Measurements from ENCODE around the gene KCTD16. TPM values are rescaled to one million over a fixed set of nuclear protein-coding genes. Genes with fewer than 3 reads are reported as not detected.

KCTD16 gene
- polyA plus RNA-seq, 1 donor: 2.6 TPM

DNA sequence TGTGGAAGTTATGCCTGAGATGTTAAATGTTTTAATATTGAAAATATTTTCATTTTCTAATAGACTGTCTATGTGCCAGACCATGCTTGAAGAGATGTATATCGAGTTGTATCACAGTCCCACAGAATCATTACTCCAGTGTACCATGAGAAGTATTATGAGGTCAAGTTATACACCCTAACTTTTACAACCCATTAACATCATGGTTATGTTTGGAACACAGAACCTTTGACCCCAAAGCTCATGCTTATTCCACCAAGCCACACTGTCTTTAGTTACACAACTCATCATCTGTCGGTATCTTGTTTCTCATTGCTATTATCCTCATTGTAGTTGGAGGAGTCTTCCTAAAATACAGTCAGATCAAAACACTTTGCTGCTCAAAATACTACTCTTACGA is 248.0 kb downstream of the KCTD16 start:
- Histone ChIP-seq H3K9me3 (ENCODE audit: control insufficient read depth, low read depth, low read length) (no peaks in the 10 kb centered on the region), H3K27me3 (ENCODE audit: control insufficient read depth, insufficient read depth, low read length) (no peaks in the 10 kb centered on the region), H3K4me1 (ENCODE audit: control insufficient read depth, insufficient read depth, low read length) (no peaks in the 10 kb centered on the region), H3K36me3 (ENCODE audit: control insufficient read depth, insufficient read depth, low read length) (no peaks in the 10 kb centered on the region), H3K4me3 (ENCODE audit: low read length) (no peak overlapping the region), H3K27ac (ENCODE audit: low read length) (no peak overlapping the region)
- 65% methylated on average over 2 of the region's 3 CpGs for WGBS (ENCODE audit: insufficient coverage, low lambda C conversion rate)
- peak in 1 of 2 donors; percentile 23 for DNase-seq

DNA sequence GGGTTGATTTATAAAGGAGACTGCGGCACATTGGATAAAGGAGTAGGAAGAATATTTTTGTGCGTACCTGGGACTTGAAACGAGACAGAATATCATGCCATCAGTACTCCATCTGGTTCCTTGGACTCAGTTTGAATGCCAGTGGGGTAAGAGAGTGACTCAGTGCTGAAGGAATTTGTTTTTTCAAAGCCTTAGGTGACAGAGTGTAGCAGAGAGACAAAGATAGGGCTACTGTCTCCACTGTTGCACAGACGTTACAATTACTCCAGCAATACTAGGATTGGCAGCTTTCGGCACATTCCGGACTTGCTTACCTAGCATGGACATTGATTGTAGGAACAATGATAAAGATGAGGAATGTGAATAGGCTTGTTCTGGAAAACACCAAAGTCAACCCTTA is 250.7 kb downstream of the KCTD16 start:
- Histone ChIP-seq H3K27ac (ENCODE audit: low read length) (no peak overlapping the region), H3K27me3 (ENCODE audit: control insufficient read depth, insufficient read depth, low read length) (no peaks in the 10 kb centered on the region), H3K9me3 (ENCODE audit: control insufficient read depth, low read depth, low read length) (no peaks in the 10 kb centered on the region), H3K4me3 (ENCODE audit: low read length) (no peak overlapping the region), H3K36me3 (ENCODE audit: control insufficient read depth, insufficient read depth, low read length) (no peaks in the 10 kb centered on the region), H3K4me1 (ENCODE audit: control insufficient read depth, insufficient read depth, low read length) (no peaks in the 10 kb centered on the region)
- no peak for DNase-seq
- WGBS (ENCODE audit: insufficient coverage, low lambda C conversion rate): 100% methylated on average over 1 of the region's 6 CpGs

DNA sequence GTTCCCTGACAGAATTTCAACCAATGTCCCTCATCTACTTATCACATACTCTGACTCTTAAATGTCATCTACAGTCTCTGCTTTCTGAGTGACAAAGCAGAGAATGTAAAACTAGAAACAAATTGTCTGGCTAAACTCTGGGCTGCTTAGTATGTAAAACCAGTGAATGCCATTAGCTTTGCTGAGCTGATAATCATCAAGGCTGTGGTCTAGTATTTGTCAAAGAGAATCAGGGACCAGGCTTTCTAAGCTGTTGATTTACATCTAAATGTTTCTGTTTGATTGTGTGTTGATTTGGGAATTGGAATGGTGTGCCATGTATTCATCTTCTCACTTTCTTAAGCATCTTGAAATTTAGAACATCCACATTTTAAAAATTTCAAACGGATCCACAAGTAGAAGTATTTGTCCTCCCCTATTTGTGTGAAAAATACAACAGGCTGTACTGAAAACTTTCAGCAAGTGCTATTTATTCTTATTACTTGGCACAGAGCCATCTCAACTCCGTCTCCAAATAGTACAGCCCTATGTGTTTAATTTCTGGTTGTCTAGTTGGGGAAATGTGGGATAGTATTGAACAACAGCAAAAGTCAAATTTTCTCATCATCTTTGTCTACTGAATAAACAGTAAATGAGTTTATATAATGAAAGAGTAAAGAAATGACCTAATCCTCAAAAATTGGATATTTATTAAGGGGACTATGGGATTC is 251.5 kb downstream of the KCTD16 start:
- Histone ChIP-seq H3K27ac (ENCODE audit: low read length) (no peak overlapping the region), H3K4me3 (ENCODE audit: low read length) (no peak overlapping the region)
- WGBS (ENCODE audit: insufficient coverage, low lambda C conversion rate): 100% methylated on average over 1 of the region's 2 CpGs

DNA sequence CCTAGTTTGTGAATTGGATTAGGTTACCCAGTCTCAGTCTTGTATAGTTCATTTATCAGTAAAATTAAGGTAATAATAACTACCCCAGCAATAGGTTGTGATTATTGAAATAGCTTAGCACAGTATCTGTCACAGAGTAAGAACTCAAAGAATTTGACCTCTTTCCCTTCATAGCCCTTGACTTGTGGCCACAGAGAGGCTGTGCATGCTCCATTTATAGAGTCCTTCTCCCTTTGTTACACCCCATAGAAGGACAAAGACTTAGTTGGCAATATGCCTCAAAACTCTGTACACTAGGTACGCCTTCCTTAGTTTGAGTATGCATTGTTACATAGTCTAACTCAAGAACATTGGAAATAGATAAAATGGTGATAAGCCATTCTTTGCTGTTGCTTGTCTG is 257.2 kb downstream of the KCTD16 start:
- WGBS (ENCODE audit: insufficient coverage, low lambda C conversion rate): 71% methylated on average over 1 of the region's 1 CpG

More for the DNA sequence above, 251.5 kb downstream of the KCTD16 start:
- no peaks in the 10 kb centered on the region for H3K36me3 ChIP-seq (ENCODE audit: control insufficient read depth, insufficient read depth, low read length)
- no peaks in the 10 kb centered on the region for H3K9me3 ChIP-seq (ENCODE audit: control insufficient read depth, low read depth, low read length)
- H3K4me1 ChIP-seq (ENCODE audit: control insufficient read depth, insufficient read depth, low read length): no peaks in the 10 kb centered on the region
- no peak for DNase-seq
- no peaks in the 10 kb centered on the region for H3K27me3 ChIP-seq (ENCODE audit: control insufficient read depth, insufficient read depth, low read length)

DNA sequence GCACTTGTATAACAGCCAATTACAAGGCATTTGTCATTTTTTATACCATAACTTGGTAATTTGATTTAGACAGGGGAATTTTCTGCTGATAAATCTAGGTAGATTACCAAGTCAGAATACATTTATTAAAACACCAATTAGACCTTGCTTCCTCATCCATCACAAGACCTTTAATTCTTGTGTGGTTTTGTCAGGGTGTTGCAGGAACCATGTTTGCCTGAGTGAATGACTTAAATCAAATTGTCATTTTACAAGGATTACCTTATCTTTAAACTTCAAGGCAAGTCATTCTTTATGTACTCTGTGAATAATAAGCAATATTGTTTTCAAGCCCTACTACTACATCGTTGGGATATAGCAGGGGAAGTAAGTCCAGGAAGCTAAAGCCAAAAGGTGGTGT is 257.7 kb downstream of the KCTD16 start:
- H3K27ac ChIP-seq (ENCODE audit: low read length): no peak overlapping the region
- no CpG with 5 or more reads among the region's 1 CpG for WGBS (ENCODE audit: insufficient coverage, low lambda C conversion rate)
- H3K4me3 ChIP-seq (ENCODE audit: low read length): no peak overlapping the region
- H3K27me3 ChIP-seq (ENCODE audit: control insufficient read depth, insufficient read depth, low read length): no peaks in the 10 kb centered on the region
- no peaks in the 10 kb centered on the region for H3K9me3 ChIP-seq (ENCODE audit: control insufficient read depth, low read depth, low read length)
- DNase-seq: no peak
- no peaks in the 10 kb centered on the region for H3K36me3 ChIP-seq (ENCODE audit: control insufficient read depth, insufficient read depth, low read length)
- no peaks in the 10 kb centered on the region for H3K4me1 ChIP-seq (ENCODE audit: control insufficient read depth, insufficient read depth, low read length)

More for the DNA sequence above, 257.2 kb downstream of the KCTD16 start:
- no peak overlapping the region for H3K27ac ChIP-seq (ENCODE audit: low read length)
- no peak for DNase-seq
- H3K36me3 ChIP-seq (ENCODE audit: control insufficient read depth, insufficient read depth, low read length): no peaks in the 10 kb centered on the region
- no peaks in the 10 kb centered on the region for H3K27me3 ChIP-seq (ENCODE audit: control insufficient read depth, insufficient read depth, low read length)
- no peaks in the 10 kb centered on the region for H3K4me1 ChIP-seq (ENCODE audit: control insufficient read depth, insufficient read depth, low read length)
- H3K4me3 ChIP-seq (ENCODE audit: low read length): no peak overlapping the region
- H3K9me3 ChIP-seq (ENCODE audit: control insufficient read depth, low read depth, low read length): no peaks in the 10 kb centered on the region

DNA sequence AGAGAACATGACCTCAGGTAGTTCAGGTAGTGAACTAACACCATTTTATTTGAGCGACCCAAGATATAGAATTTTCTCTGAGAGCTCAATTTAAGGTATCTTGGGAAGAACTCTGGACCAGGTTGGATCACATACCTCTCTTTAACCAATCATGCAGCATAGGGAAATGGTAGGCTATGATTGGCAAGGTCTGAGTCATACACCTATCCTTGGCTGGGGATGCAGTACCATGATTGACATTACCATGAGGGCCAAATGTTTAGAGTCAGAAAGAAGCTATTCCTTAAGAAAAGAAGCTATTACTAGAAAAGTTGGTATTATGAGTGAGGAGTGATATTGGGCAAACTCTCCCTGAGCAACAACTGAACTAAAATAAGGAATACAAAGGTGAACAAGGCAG is 258.7 kb downstream of the KCTD16 start:
- no peak overlapping the region for H3K4me3 ChIP-seq (ENCODE audit: low read length)
- no peak for DNase-seq
- no peaks in the 10 kb centered on the region for H3K36me3 ChIP-seq (ENCODE audit: control insufficient read depth, insufficient read depth, low read length)
- no peak overlapping the region for H3K27ac ChIP-seq (ENCODE audit: low read length)
- H3K4me1 ChIP-seq (ENCODE audit: control insufficient read depth, insufficient read depth, low read length): no peaks in the 10 kb centered on the region
- no peaks in the 10 kb centered on the region for H3K27me3 ChIP-seq (ENCODE audit: control insufficient read depth, insufficient read depth, low read length)
- no peaks in the 10 kb centered on the region for H3K9me3 ChIP-seq (ENCODE audit: control insufficient read depth, low read depth, low read length)
- no CpG with 5 or more reads among the region's 1 CpG for WGBS (ENCODE audit: insufficient coverage, low lambda C conversion rate)

DNA sequence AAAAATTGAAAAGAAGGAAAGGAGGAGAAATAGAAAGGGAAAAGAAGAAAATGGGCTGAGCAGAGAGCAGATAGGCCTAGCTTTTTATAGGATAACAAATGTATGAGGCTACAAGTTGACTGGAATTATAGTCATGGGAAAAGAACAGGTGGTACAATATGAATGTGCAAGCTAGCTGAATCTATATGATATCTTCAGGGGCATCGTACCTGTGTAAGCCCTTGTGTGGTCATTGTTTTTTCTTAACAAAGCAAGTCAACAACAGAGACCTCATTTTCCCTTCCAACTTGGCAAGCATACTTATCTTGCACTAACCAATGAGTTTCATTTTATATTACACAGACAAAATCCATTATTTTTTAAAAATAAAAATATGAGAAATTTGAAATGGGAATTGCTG is 259.2 kb downstream of the KCTD16 start:
- H3K36me3 ChIP-seq (ENCODE audit: control insufficient read depth, insufficient read depth, low read length): no peaks in the 10 kb centered on the region
- H3K27me3 ChIP-seq (ENCODE audit: control insufficient read depth, insufficient read depth, low read length): no peaks in the 10 kb centered on the region
- no peak overlapping the region for H3K27ac ChIP-seq (ENCODE audit: low read length)
- H3K4me1 ChIP-seq (ENCODE audit: control insufficient read depth, insufficient read depth, low read length): no peaks in the 10 kb centered on the region
- H3K4me3 ChIP-seq (ENCODE audit: low read length): no peak overlapping the region
- no CpG with 5 or more reads among the region's 1 CpG for WGBS (ENCODE audit: insufficient coverage, low lambda C conversion rate)
- no peak for DNase-seq
- no peaks in the 10 kb centered on the region for H3K9me3 ChIP-seq (ENCODE audit: control insufficient read depth, low read depth, low read length)

DNA sequence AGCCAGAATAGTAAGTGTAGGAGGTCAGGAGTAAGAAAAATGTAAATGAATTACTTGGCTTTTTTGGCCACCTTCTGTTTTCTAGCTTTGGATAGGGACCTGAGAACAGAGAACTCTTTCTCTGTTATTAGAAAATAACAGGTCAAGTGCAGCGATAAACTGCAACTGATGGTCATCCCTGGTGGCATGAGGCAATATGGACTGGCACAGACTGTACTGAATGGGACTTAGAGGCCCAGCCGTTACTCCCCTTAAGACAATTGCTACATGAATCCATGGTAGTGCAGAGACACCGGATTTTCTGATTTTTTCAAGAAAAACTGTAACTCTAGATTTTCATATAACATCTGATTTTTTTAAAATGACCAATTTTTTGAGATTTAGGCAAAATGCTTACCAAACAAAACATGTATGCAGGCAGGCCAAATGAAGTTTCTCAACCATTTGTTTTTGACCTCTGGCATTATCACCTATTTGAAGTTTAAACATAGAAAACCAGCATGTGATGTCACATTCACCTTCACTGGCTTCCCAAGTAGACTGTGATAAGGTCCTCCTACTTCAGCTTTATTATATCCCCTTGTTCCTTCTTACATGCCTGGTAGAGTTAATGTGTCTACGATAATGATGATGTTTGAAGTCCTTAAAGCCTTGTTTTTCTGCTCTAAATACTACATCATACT is 262.6 kb downstream of the KCTD16 start:
- DNase-seq: no peak
- no peak overlapping the region for H3K4me3 ChIP-seq (ENCODE audit: low read length)
- H3K4me1 ChIP-seq (ENCODE audit: control insufficient read depth, insufficient read depth, low read length): no peaks in the 10 kb centered on the region
- 60% methylated on average over 1 of the region's 4 CpGs for WGBS (ENCODE audit: insufficient coverage, low lambda C conversion rate)
- H3K9me3 ChIP-seq (ENCODE audit: control insufficient read depth, low read depth, low read length): no peaks in the 10 kb centered on the region
- no peaks in the 10 kb centered on the region for H3K27me3 ChIP-seq (ENCODE audit: control insufficient read depth, insufficient read depth, low read length)
- H3K27ac ChIP-seq (ENCODE audit: low read length): no peak overlapping the region
- H3K36me3 ChIP-seq (ENCODE audit: control insufficient read depth, insufficient read depth, low read length): no peaks in the 10 kb centered on the region

DNA sequence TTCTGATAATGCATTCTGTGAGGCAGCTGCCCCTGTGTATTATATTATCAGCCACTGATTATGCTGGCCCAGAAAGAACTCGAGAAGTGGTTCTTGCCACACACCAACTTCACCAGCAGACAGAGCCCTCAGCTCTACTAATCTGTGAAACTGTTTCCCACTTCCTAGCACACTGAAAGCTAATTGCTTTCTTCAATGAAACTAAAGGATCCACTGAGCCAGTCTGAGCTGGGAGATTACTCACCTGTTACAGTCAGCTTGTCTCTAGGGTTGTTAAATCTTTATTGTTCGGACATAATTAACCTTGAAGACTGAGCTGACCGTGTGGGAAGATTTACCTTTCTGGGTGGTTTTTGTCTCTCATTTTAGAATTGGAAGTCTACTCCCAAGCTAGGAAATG is 263.2 kb downstream of the KCTD16 start:
- no peaks in the 10 kb centered on the region for H3K36me3 ChIP-seq (ENCODE audit: control insufficient read depth, insufficient read depth, low read length)
- no peaks in the 10 kb centered on the region for H3K9me3 ChIP-seq (ENCODE audit: control insufficient read depth, low read depth, low read length)
- H3K4me1 ChIP-seq (ENCODE audit: control insufficient read depth, insufficient read depth, low read length): no peaks in the 10 kb centered on the region
- H3K27ac ChIP-seq (ENCODE audit: low read length): no peak overlapping the region
- WGBS (ENCODE audit: insufficient coverage, low lambda C conversion rate): no CpG with 5 or more reads among the region's 3 CpGs
- H3K4me3 ChIP-seq (ENCODE audit: low read length): no peak overlapping the region
- H3K27me3 ChIP-seq (ENCODE audit: control insufficient read depth, insufficient read depth, low read length): no peaks in the 10 kb centered on the region
- peak in 1 of 2 donors; percentile 17 for DNase-seq

DNA sequence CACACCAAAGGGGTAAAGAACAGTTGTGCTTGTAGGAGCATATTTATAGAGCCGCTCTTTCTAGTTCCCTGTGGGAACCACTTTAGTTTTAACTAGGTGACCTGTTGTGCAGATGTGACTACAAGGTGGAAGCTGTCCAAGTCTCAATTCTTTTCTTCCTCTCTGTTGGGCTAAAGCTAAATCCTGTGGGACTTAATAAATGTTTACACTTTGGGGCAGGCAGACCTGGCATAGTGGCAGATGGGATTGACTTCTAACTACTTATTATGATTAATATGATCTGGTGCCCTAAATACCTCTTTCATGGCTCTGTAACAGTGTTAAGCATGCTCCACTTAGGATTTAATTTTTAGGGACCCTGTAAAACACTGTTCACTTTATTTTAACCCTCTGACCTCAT is 265.3 kb downstream of the KCTD16 start:
- no peak for DNase-seq
- H3K36me3 ChIP-seq (ENCODE audit: control insufficient read depth, insufficient read depth, low read length): no peaks in the 10 kb centered on the region
- no peaks in the 10 kb centered on the region for H3K27me3 ChIP-seq (ENCODE audit: control insufficient read depth, insufficient read depth, low read length)
- WGBS (ENCODE audit: insufficient coverage, low lambda C conversion rate): no CpG with 5 or more reads among the region's 1 CpG
- no peak overlapping the region for H3K4me3 ChIP-seq (ENCODE audit: low read length)
- H3K4me1 ChIP-seq (ENCODE audit: control insufficient read depth, insufficient read depth, low read length): no peaks in the 10 kb centered on the region
- no peaks in the 10 kb centered on the region for H3K9me3 ChIP-seq (ENCODE audit: control insufficient read depth, low read depth, low read length)
- H3K27ac ChIP-seq (ENCODE audit: low read length): no peak overlapping the region

DNA sequence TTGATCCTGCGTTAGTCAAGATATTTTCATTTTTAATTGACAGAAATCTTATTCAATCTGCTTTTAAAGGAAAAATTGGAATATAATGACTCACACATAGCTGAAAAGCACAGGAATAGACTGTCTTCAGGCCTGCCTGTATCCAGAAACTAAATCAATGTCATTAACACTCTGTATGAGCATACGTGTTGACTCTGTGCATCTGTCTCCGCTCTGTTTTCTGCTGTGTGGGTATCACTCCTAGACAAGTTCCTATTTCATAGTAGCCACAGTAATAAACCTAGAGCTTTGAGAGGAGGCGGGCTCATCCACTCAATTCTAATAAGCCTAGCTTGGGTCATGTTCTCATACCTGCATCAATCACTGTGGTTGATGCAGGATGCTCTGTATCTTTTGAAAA is 267.6 kb downstream of the KCTD16 start:
- no peak for DNase-seq
- H3K4me3 ChIP-seq (ENCODE audit: low read length): no peak overlapping the region
- H3K27me3 ChIP-seq (ENCODE audit: control insufficient read depth, insufficient read depth, low read length): no peaks in the 10 kb centered on the region
- H3K4me1 ChIP-seq (ENCODE audit: control insufficient read depth, insufficient read depth, low read length): no peaks in the 10 kb centered on the region
- H3K36me3 ChIP-seq (ENCODE audit: control insufficient read depth, insufficient read depth, low read length): no peaks in the 10 kb centered on the region
- H3K9me3 ChIP-seq (ENCODE audit: control insufficient read depth, low read depth, low read length): peaks cover 3% of the 10 kb centered on the region
- 60% methylated on average over 1 of the region's 4 CpGs for WGBS (ENCODE audit: insufficient coverage, low lambda C conversion rate)
- H3K27ac ChIP-seq (ENCODE audit: low read length): no peak overlapping the region

Measured in large intestine (tissue), 3 donors.